Epithelial cell of proximal tubule (primary cell): Measurements from ENCODE around the gene DAGLA. TPM values are rescaled to one million over a fixed set of nuclear protein-coding genes. Genes with fewer than 3 reads are reported as not detected.

Experiments used
- DNase-seq: peaks from one replicate; pipeline ENCODE4 v3.0.0-alpha.2; 2011; ENCODE audit warnings: low read depth
- H3K4me3 ChIP-seq: 2 replicates; pipeline ENCODE4 v1.5.1; 2011; ENCODE audit warnings: low read depth, mild to moderate bottlenecking, low read length
- total RNA-seq: library from RNA; depleted of rRNA; stranded (reverse); fragments of >200 nt; gene quantifications from 2 replicates; pipeline ENCODE4 v1.2.3, GENCODE V29; 2015
- TF ChIP-seq, protein P1 (sequence below): conservative IDR thresholded peaks from 2 replicates; pipeline ENCODE4 v1.5.1; 2012; ENCODE audit warnings: low read depth, mild to moderate bottlenecking, low read length

Gene DAGLA
- total RNA-seq, 1 donor from 2014 or later: 4.5 TPM

GRCh38 chr11:61697078-61697502 is 16.9 kb downstream of the DAGLA start:
- no peak overlapping the region for H3K4me3 ChIP-seq
- TF ChIP-seq, protein P1, sequence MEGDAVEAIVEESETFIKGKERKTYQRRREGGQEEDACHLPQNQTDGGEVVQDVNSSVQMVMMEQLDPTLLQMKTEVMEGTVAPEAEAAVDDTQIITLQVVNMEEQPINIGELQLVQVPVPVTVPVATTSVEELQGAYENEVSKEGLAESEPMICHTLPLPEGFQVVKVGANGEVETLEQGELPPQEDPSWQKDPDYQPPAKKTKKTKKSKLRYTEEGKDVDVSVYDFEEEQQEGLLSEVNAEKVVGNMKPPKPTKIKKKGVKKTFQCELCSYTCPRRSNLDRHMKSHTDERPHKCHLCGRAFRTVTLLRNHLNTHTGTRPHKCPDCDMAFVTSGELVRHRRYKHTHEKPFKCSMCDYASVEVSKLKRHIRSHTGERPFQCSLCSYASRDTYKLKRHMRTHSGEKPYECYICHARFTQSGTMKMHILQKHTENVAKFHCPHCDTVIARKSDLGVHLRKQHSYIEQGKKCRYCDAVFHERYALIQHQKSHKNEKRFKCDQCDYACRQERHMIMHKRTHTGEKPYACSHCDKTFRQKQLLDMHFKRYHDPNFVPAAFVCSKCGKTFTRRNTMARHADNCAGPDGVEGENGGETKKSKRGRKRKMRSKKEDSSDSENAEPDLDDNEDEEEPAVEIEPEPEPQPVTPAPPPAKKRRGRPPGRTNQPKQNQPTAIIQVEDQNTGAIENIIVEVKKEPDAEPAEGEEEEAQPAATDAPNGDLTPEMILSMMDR: no peak
- DNase-seq: peak; percentile 45

GRCh38 chr11:61697764-61698163 is 17.6 kb downstream of the DAGLA start:
- DNase-seq: no peak
- TF ChIP-seq, protein P1: no peak

DNA sequence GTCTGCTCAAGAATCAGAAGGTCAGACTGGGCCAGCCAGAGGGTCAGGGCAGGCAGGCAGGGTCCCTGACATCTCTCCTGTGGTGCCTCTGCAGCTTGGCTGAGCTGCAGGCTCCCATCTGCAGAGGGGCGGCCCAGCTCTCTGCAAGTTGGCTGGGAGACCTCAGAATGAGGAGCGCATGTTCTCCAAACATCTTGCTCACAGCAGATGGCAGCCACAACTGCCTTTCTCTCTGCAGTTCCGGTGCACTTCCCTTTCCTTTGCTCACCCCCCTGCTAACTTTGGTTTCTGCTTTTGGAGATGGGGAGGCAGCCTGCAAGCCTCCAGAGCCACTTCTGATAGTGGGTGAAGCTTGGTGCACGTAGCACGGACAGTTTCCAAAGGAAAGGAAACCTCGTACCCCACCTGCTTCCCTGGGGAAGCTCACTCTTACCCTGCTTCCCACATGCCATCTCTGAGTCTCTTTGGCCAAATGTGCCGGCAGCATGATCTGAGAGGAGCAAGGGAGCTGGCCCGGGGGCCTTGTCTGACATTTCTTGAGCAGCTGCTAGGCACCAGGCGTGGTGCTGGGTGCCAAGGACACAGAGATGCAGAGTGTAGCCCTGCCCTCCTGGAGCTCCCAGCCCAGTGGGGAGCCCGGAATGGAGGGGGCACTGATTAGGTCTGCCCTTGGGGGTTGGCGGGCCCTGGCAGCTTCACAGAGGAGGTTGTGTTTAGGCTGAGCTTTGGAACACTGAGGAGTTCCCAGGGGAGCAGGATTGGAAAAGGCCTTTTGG is 18.2 kb downstream of the DAGLA start:
- TF ChIP-seq, protein P1: no peak
- DNase-seq: no peak
- H3K4me3 ChIP-seq: no peak overlapping the region

More at GRCh38 chr11:61697764-61698163, 17.6 kb downstream of the DAGLA start:
- no peak overlapping the region for H3K4me3 ChIP-seq

- no peak for DNase-seq
- H3K4me3 ChIP-seq: no peak overlapping the region
These were observed 19.6 kb downstream of the DAGLA start for GRCh38 chr11:61699737-61700160.

GRCh38 chr11:61700212-61700611 is 20.0 kb downstream of the DAGLA start:
- peak; percentile 40 for DNase-seq
- TF ChIP-seq, protein P1: no peak
- no peak overlapping the region for H3K4me3 ChIP-seq

More at GRCh38 chr11:61699737-61700160, 19.6 kb downstream of the DAGLA start:
- TF ChIP-seq, protein P1: no peak

GRCh38 chr11:61700720-61701119 is 20.5 kb downstream of the DAGLA start:
- no peak for DNase-seq
- no peak overlapping the region for H3K4me3 ChIP-seq
- TF ChIP-seq, protein P1: no peak
